Measurements from ENCODE around the gene SFI1.

- TF ChIP-seq POLR2A (IDR thresholded peaks at IDR 0.05) = no peak
- no peak for TF ChIP-seq CTCF (IDR thresholded peaks at IDR 0.05)
Measured at GRCh38 chr22:31586137-31586920, 90.0 kb downstream of the SFI1 start.
